ENCODE data around the gene CDH19.

GRCh38 chr18:66553824-66554223 lies 50.1 kb downstream of the CDH19 start:
- TF ChIP-seq RAD21 (IDR thresholded peaks at IDR 0.05; ENCODE audit: low read depth) (no peak), CTCF (IDR thresholded peaks at IDR 0.05 in 2 of 3, conservative IDR thresholded peaks at IDR 0.05 in 1 of 3; ENCODE audit: borderline replicate concordance in 1 of 3, insufficient read depth in 1 of 3, low read depth in 2 of 3, low read length in 2 of 3) (no peak), JUND (IDR thresholded peaks at IDR 0.05) (no peak), SRF (IDR thresholded peaks at IDR 0.05; ENCODE audit: low read depth) (no peak), REST (IDR thresholded peaks at IDR 0.05; ENCODE audit: low read depth) (no peak), POLR2A (IDR thresholded peaks at IDR 0.05; ENCODE audit: borderline replicate concordance, extremely low read depth, insufficient read depth, insufficient read length) (no peak), EGR1 (IDR thresholded peaks at IDR 0.05; ENCODE audit: low read depth) (no peak), POLR2AphosphoS5 (IDR thresholded peaks at IDR 0.05; ENCODE audit: low read depth, low read length) (no peak), EZH2phosphoT487 (IDR thresholded peaks at IDR 0.05; ENCODE audit: borderline replicate concordance) (no peak)

All from HCT116 (cell line).